Measurements from ENCODE around the gene DND1.
"Not testable (repeated sequence)": the region's sequence is repeated elsewhere in the genome, so short reads cannot be mapped to it uniquely, and the experiment has no call there.

Gene DND1

DNA sequence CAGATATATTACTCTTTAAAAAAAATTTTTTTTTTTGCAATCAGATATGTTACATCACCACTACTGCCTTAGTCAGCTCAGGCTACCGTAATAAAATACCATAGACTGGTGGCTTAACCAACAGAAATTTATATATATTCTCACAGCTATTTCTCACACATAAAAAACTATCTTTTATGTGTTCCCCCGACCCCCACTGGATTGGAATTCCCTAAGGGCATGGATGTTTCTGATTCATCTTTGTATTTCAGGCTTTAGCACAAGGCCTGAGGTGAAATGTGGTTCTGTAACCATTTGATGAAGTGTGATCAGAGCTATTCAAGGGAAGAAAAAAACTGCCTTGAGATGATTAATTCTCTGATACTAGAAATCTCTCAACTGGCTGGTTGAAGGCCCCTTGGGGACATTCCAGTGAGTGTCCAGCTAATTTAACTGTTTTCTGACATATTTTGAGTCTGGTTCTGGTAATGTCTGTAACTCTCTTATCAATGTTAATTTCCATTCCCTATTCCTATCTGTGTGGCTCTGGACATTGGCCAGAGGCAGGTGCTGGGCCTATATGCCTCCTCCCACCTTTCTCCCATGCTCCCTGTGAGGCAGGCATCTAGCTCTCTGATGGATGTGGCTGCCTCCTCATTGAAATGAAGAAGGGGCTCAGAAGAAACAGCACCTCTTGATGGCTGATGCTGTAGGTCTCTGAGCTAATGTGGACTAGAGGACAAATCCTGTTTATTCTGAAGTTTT lies 42.9 kb downstream of the DND1 start:
- no peak for DNase-seq (ENCODE audit: low spot score)

DNA sequence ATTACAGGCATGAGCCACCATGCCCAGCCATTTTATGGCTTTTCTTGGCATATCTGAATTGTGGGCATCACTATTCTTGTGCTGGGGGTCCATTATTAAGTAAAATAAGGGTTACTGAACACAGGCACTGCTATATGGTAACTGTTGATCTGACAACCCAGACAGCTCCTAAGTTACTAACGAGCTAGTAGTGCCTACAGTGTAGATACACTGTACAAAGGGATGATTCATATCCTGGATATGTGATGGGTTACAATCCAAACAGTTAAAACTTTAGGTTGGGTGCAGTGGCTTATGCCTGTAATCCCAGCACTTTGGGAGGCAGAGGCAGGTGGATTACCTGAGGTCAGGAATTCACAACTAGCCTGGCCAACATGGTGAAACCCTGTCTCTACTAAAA lies 44.7 kb downstream of the DND1 start:
- DNase-seq (ENCODE audit: low spot score): no peak

DNA sequence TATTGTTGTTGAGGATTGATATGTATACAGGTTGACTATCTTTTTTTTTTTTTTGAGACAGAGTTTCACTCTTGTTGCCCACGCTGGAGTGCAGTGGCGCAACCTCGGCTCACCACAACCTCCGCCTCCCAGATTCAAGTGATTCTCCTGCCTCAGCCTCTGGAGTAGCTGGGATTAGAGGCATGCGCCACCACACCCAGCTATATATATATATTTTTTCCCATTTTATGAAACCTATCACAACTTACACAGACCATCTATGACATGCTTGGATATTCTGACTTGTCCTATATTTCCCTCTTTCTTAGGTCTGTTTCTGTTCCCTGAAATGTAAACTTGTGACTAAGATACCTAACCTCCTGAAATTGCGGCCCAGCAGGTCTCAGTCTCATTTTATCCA lies 45.4 kb downstream of the DND1 start:
- DNase-seq (ENCODE audit: low spot score): no peak

GRCh38 chr5:140624886-140625285 lies 48.5 kb downstream of the DND1 start:
- DNase-seq (ENCODE audit: low spot score): not testable (repeated sequence)

DNA sequence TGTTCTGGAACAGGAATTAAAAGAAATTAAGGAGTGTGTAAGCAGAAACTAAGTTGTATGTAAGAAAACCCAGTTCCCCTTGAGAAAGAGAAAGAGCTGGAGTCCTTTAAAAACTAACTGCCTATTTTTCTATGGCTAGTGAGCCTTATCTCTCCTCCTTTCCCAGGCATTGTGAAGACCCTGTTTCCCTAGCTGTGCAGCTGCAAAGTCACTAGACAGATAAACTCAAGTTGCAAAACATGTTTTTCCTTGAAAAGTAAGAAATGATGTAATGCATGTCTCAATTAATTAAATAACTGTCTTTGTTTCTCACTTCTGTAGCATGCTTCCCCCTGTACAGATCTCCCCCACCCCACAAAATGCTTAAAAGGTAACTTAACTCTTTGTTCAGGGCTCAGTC lies 50.3 kb downstream of the DND1 start:
- DNase-seq (ENCODE audit: low spot score): not testable (repeated sequence)

DNA sequence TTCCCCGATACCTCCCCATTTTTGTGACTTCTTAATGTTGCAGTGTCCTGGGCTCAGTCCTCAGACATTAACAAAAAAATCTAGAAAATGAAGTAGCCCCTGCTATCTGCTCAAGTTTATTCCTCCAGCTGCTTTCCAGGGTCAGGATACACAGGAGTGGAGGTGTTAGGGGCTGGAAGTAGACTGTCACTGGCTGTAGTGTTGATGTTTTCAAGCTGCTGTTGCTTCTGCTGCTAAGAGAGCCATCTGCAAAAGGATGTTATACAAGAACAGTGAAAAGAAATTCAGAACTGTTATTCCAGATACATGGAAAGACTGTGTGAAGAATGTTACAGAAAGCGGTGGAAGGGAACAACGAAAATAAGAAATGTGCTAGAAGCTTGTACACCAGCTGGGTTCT lies 51.1 kb downstream of the DND1 start:
- no peak for DNase-seq (ENCODE audit: low spot score)

All from putamen (tissue), 1 donor.